ENCODE measurements around the gene HEPN1.

Gene HEPN1

DNA sequence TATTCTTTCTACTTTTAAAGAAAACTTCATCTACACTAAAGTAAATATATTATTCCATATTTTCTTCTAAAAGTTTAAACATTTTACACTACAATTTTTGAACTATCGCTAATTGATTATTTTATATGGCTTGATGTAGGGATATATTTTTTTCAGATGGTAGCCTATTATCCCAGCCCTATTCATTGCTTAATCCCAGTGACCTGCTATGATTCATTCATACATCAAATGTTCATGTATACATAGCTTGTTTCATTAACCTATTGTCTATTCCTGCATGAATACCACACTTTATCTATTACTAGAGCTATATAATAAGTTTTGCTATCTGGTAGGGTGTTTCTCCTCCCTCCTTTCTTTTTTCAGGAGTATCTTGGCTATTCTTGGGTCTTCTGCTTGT, 16.4 kb upstream of the HEPN1 start:
- FAIRE-seq, result no peak

DNA sequence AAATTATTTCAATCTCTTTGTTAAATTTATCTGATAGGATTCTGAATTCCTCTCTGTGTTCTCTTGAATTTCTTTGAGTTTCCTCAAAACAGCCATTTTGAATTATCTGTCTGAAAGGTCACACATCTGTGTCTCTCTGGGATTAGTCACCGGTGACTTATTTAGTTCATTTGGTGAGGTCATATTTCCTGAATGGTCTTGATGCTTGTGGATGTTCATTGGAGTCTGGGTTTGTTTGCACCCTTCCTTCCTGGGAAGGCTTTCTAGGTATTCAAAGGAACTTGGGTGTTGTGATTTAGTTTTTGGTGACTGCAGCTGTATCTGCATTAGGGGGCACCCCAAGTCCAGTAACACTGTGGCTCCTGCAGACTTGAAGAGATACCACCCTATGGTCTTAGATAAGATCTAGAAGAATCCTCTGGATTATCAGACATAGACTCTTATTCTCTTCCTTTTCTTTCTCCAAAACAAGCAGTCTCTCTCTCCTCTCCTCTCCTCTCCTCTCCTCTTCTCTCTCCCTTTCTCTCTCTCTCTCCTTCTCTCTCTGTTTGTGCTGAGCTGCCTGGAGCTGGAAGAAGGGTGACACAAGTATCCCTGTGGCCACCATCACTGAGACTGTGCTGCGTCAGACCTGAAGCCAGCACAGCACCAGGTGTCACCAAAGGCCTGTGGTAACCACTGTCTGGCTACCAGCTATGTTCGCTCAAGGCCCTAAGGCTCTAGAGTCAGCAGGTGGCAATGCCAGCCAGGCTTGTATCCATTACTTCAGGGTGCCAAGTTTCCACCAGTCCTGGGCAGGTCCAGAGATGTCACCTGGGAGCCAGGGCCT, 3.3 kb upstream of the HEPN1 start:
- no peak for FAIRE-seq

DNA sequence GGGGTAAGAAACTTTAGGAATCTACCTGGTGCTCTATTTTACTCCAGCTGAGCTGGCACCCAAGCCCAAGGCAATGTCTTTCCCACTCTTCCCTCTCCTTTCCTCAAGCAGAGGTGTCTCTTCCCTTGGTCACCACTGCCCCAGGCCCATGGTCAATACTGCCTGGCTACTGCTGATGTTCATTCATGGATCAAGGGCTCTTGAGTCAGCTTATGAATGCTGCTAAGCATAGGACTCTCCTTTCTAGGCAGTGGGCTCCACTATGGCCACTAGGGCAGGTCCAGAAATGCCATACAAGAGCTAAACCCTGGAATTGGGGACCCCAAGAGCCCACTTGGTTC, 2.7 kb upstream of the HEPN1 start:
- FAIRE-seq, result no peak

- no peak for FAIRE-seq
Observed at GRCh38 chr11:124917115-124917637, 1.9 kb upstream of the HEPN1 start.

DNA sequence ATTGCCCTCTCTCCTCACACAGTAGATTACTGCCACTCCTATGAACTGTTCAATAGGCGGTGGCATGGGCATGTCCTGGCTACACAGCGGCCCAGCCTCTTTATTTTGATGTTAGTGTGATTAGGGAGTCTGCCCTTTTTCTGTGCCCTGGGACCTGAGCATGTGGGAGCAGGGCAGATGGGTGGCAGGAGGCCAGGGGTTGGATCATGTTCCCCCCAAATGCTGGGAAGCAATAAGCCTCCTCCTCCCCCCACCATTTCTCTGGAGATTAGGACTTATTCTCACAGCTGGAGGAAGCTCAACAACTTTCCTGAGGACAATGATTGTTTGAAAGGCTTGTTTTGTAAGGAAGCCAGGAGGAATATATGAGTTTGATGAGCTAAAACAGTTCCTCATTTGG, 848 bp downstream of the HEPN1 start:
- no peak for FAIRE-seq

DNA sequence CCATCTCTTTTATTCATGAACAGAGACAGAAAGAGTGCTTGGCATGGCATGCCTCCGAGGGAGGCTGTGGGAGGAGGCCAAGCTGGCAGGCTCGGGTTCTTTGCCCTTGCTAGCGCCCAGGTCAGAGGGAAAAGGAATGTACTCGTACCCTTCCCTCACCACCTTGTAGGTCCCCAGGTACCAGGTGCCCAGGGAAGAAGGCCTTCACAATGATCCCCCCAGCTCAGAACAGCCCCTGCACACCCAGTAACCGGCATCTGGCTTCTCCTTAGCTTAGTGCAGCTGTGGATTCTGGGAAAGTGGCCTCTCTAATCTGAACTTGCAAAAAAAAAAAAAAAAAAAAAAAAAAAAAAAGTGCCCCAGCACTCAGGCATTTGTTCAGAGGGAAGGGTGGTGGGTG, 1.3 kb downstream of the HEPN1 start:
- FAIRE-seq, result no peak

DNA sequence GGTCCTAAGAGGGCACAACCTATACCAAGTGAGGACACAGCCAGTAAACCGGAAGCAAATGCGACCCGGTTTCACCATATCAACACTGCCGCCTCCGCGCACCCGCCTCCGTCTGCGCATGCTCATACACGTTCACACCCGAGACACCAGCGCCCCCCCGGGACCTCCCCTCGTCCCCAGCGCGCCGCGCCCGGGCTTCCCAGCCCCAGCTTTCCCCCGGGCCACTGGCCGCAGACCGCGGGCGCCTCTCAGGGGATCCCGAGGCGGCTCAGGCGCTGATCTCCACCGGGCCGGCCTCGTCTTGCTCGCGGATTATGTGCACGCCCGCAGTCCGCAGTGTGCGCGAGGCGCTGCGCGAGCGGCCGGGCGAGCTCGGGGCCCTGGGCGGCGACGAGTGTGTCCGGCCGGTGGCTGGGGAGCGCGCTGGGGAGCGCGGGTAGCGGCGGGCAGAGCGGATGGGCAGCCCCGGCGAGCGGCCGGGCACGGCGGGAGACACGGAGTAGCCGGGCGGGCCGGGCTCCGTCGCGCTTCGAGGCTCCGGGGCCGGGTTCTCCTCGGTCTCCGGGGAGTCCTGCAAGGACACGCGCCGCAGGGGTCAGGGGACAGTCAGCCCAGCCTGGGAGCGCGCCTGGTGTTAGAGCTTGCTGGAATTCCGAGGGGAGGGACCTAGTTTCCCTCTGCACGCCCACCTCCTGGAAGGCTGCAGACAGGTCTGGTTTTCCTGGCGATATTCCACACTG, 2.0 kb downstream of the HEPN1 start:
- no peak for FAIRE-seq

- FAIRE-seq, result no peak
Observed at GRCh38 chr11:124922831-124923230, 3.8 kb downstream of the HEPN1 start.

DNA sequence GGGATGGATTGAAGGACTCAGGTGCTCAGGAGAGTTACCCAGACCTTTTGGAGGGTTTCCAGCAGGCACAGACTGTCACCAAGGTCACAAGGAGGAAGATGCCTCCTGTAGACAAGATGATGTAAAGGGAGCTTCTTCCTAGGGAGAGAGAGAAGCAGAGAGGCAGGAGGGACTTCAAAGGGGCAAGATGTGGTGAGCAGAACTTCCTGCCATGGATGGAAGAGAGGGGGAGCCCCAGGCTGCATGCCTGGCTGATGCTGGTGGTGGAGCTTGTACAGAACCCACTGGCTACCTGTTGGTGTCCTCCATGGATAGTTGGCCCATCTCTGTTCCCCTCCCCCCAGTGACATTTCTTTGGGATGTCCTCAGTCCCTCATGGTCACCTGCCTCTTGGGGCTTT, 4.2 kb downstream of the HEPN1 start:
- no peak for FAIRE-seq

- FAIRE-seq, result no peak
Observed at GRCh38 chr11:124928942-124929665, 10.1 kb downstream of the HEPN1 start.

GRCh38 chr11:124930799-124931198, 11.7 kb downstream of the HEPN1 start:
- no peak for FAIRE-seq

DNA sequence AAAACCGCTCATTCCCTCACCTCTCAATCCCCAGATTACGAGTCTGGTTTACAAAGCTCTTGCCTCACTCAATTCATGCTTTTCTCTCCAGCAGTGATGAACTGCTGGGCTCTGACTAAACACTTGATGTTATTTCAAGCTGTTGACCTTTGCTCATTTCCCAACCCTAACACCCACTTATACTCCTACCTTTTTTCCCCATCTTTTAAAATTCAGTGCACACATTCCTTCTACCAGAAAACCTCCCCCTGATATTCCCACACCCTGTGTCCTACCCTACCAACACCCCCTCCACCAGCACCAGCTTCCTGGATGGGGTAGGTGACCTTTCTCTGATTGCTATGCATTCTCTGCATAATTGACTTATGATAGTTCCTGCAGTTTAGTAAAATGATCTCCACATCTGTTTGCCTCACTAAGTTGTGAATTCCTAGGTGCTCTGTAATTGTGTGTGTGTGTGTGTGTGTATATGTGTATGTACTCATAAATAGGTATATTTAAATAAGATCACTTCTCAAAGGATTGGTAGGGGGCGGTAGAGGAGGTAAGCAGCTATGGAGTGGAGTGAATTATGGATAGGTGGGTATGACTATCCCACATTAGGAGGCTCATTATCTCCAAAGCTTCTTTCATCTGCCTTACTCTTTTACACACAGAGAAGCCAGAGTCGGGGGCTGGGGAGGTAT, 16.0 kb downstream of the HEPN1 start:
- FAIRE-seq, result no peak

DNA sequence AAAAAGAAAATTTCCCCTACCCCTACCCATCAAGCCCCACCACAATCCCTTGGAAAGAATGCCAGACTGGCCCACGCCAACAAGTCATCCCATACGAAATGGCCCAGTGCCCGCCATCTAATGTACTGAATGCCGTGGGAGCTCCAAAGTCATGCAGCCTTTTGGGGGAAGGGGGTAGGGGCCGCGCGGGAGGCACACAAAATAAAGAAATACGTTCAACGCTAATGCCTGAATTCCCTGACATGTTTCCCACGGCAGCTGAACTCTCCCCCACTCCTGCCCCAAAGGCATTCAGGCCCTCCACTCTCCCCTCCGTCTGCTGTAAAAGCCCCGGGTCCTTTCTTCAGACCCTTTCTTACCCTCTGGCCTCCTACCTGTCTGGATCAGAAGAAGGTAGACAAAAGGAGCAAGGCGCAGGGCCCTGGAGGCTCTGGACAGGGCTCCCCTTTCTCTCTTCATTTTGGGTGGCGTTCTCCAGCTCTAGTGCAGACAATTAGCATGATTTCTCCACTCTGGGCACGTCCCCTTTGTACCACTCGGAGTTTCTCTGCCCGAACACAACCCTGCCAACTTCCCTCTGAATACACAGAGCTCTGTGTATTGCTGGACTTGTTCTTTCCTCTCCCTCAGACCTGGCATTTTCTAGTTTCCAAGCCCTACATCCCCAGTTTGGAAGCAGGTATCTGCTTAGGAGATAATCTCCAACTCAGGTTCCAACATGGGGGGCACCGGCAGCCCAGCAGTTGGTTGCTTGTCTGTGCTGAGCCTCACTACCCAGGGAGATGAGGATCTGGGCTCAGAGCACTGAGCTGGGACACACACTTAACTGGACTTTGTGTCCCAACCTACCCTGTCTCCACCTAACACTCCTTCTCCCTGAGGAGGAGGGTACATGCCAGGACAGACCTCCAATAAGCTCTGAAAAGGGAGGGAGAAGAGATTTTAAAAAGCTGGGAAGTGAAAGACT, 16.8 kb downstream of the HEPN1 start, which contains the start of gene HEPACAM:
TSS of gene HEPACAM (minus strand) at position 500 of the 967 bp plus-strand sequence. CDS start at position 459, 41 bp downstream.
- no peak for FAIRE-seq

- FAIRE-seq, result no peak
Observed at GRCh38 chr11:124937336-124937935, 18.4 kb downstream of the HEPN1 start.

DNA sequence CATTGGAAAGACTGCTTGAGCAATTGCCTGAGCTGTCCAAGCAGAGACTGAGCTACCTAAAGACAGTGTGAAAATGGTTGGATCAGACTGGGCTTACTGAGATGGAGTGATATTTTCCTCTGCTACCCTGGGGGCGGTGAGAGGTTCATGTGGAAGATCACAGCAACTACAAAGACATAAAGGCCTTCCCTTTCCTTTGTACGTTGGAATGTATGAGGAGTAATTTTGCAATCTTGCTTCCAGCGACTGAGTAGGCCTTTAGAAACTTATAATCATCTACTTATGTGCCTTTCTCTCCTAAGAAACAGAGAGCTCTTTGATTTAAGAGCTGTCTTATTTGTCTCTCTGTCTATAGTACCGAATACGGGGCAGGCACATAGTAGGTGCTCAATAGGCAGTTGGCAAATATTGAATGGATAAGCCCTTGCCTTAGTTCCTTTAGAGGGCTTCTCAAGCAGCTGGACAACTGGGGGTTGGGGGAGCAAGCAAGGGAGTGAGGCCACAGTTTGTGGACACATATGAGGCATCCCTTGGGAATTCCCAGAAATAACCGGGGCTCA, 19.2 kb downstream of the HEPN1 start:
- no peak for FAIRE-seq

DNA sequence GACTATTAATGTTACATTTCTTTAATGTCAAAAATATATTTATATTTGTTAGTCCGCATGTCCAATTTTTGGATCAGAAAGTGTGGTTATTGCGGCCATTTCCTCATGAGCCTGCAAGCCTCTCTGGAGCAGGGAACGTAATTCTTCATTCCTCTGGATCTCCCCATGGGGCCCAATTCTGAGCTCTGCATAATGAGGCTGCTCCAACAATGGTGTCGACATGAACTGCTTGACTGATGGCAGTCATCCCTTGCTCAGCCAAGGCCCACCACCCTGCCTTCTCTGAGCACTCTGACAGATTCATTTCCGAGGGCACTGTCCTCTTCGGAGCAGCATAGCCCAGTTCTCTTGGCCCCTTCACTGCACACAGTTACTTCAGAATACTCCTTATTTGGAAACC, 19.9 kb downstream of the HEPN1 start:
- no peak for FAIRE-seq

GRCh38 chr11:124941703-124942102, 22.7 kb downstream of the HEPN1 start:
- no peak for FAIRE-seq

GRCh38 chr11:124942466-124943253, 23.6 kb downstream of the HEPN1 start:
- FAIRE-seq, result no peak

- no peak for FAIRE-seq
Observed at GRCh38 chr11:124943254-124943616, 24.2 kb downstream of the HEPN1 start.

DNA sequence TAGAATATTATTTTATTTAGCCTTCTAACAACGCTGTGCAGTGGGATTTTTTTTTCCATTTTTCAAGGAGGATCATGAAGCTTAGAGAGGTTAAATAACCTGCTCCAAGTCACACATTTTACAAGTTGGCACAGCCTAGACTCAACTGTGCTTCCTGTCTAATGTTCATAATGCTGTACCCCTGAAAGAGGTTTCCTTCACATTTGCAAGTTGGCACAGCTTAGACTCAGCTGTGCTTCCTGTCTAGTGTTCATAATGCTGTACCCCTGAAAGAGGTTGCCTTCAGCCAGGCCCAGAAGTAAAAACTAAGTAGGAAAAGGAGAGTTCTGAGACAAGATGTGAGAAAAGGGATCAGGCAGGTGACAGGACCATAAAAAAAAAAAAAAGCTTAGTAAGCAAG, 24.7 kb downstream of the HEPN1 start:
- FAIRE-seq, result no peak

All from A204.1 (cell line).